HPDE6-E6E7 (cell line): ENCODE results near the gene OR10A3.

Experiments
- DNase-seq: peaks from one replicate; pipeline ENCODE4 v3.0.0; 2011; ENCODE audit warnings: missing footprints; ENCODE audit errors: extremely low spot score

OR10A3 gene

GRCh38 chr11:7892840-7893254 lies 48.7 kb downstream of the OR10A3 start:
- peak; percentile 53 for DNase-seq

DNA sequence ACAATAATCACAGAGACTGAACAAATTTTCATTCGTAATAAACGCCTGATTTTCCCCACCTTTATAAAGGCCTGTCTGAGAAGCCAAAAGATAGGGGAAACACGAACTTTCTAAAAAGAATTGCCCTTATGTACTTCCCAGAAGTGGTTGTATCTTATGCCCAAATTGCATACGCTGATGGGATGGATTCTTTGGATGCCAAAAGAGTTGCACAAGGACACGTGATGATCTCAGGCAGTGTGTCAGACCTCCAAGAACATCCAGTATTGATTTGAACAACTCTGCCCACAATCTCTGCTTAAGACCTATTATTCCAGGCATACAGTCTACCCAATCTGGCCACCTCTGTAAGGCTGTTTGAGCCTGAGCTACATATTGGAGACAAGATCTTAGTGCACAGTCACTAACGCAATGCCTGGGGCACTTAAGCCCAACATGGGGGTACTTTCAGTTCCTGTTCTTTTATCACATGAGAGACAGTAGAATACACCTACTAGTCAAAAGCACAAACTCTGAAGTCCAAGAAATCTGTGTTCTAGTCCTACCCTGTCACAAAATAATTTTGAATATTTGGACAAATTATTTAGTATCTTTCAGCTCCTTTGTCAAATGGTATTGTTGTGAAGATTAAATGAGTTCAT lies 49.3 kb downstream of the OR10A3 start:
- DNase-seq, result no peak

GRCh38 chr11:7890417-7891172 lies 50.9 kb downstream of the OR10A3 start:
- no peak for DNase-seq

- no peak for DNase-seq
These were observed 51.5 kb downstream of the OR10A3 start for GRCh38 chr11:7889985-7890384.
